Neural cell (in vitro differentiated cells): ENCODE data around the gene TRAF6.

Source experiments
- EP300 ChIP-seq: fragments of 450-650 bp; conservative IDR thresholded peaks from 2 replicates; pipeline ENCODE4 v1.6.1; 2014; ENCODE audit warnings: antibody characterized with exemption, mild to moderate bottlenecking, moderate library complexity; ENCODE audit not compliant: poor library complexity, severe bottlenecking
- POLR2AphosphoS5 ChIP-seq: IDR thresholded peaks from 2 replicates; pipeline ENCODE4 v1.6.1; 2012
- RAD21 ChIP-seq: fragments of 450-650 bp; conservative IDR thresholded peaks from 2 replicates; pipeline ENCODE4 v1.6.1; 2014; ENCODE audit warnings: antibody characterized with exemption, mild to moderate bottlenecking, moderate library complexity
- SMC3 ChIP-seq: fragments of 450-650 bp; conservative IDR thresholded peaks from 2 replicates; pipeline ENCODE4 v1.6.1; 2014; ENCODE audit warnings: antibody characterized with exemption, mild to moderate bottlenecking, moderate library complexity; ENCODE audit not compliant: poor library complexity
- TAF1 ChIP-seq: IDR thresholded peaks from 2 replicates; pipeline ENCODE4 v1.6.1; 2012; ENCODE audit warnings: low read depth
- TF ChIP-seq, protein P1 (sequence below): fragments of 450-650 bp; IDR thresholded peaks from 2 replicates; pipeline ENCODE4 v1.5.1; 2014; ENCODE audit warnings: antibody characterized with exemption, mild to moderate bottlenecking, moderate library complexity; ENCODE audit not compliant: poor library complexity, severe bottlenecking
- TF ChIP-seq, protein P2 (sequence below): IDR thresholded peaks from 2 replicates; pipeline ENCODE4 v1.6.1; 2012; ENCODE audit warnings: borderline replicate concordance

DNA sequence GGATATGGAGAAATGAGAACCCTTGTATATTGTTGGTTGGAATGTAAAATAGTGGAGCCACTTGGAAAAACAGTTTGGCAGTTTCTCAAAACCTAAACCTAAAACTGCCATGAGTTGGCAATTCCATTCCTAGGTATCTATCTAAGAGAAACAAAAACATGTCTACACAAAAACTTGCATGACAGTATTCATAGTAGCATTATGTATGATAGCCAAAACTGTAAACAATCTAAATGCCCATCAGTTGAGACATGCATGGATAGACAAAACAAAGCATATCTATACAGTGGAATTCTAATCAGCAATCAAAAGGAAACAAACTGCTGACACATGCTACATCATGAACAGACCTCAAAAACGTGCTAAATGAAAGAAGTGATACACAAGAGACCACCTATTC is 34.9 kb downstream of the TRAF6 start:
- TF ChIP-seq, protein P1, sequence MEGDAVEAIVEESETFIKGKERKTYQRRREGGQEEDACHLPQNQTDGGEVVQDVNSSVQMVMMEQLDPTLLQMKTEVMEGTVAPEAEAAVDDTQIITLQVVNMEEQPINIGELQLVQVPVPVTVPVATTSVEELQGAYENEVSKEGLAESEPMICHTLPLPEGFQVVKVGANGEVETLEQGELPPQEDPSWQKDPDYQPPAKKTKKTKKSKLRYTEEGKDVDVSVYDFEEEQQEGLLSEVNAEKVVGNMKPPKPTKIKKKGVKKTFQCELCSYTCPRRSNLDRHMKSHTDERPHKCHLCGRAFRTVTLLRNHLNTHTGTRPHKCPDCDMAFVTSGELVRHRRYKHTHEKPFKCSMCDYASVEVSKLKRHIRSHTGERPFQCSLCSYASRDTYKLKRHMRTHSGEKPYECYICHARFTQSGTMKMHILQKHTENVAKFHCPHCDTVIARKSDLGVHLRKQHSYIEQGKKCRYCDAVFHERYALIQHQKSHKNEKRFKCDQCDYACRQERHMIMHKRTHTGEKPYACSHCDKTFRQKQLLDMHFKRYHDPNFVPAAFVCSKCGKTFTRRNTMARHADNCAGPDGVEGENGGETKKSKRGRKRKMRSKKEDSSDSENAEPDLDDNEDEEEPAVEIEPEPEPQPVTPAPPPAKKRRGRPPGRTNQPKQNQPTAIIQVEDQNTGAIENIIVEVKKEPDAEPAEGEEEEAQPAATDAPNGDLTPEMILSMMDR: no peak
- TF ChIP-seq POLR2AphosphoS5 (no peak), SMC3 (no peak), RAD21 (no peak), TAF1 (no peak), EP300 (no peak)
- TF ChIP-seq, protein P2, sequence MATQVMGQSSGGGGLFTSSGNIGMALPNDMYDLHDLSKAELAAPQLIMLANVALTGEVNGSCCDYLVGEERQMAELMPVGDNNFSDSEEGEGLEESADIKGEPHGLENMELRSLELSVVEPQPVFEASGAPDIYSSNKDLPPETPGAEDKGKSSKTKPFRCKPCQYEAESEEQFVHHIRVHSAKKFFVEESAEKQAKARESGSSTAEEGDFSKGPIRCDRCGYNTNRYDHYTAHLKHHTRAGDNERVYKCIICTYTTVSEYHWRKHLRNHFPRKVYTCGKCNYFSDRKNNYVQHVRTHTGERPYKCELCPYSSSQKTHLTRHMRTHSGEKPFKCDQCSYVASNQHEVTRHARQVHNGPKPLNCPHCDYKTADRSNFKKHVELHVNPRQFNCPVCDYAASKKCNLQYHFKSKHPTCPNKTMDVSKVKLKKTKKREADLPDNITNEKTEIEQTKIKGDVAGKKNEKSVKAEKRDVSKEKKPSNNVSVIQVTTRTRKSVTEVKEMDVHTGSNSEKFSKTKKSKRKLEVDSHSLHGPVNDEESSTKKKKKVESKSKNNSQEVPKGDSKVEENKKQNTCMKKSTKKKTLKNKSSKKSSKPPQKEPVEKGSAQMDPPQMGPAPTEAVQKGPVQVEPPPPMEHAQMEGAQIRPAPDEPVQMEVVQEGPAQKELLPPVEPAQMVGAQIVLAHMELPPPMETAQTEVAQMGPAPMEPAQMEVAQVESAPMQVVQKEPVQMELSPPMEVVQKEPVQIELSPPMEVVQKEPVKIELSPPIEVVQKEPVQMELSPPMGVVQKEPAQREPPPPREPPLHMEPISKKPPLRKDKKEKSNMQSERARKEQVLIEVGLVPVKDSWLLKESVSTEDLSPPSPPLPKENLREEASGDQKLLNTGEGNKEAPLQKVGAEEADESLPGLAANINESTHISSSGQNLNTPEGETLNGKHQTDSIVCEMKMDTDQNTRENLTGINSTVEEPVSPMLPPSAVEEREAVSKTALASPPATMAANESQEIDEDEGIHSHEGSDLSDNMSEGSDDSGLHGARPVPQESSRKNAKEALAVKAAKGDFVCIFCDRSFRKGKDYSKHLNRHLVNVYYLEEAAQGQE: no peak
